Measurements from ENCODE around the gene BACH2.

BACH2 gene

DNA sequence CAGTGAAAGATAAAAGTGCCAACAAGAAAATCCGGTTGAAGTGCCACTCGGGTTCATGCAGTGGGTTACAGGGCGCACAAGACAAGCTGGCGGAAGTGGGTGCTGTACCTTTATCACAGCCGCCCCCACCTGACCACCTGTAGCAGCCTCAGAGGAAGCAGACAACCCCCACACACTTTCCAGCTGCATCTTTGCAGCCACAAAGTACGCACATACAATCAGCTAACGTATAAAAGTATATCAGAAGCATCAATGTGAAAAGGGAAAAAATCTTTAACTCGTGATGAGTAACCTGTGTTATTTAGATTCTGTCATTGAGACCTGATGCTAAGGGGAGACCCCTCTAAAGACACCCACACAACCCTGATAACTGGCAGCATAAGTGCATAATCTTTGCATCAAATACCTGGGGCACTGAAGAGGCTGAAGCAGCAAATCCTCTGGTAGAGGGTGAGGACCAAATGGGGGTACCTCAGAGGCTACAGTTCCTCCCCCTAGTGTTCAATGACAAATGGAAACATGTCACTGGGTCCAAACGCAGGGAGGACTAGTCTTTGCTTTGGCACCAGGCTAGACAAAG, 22.1 kb downstream of the BACH2 start:
- DNase-seq = peak; percentile 87 to 92

DNA sequence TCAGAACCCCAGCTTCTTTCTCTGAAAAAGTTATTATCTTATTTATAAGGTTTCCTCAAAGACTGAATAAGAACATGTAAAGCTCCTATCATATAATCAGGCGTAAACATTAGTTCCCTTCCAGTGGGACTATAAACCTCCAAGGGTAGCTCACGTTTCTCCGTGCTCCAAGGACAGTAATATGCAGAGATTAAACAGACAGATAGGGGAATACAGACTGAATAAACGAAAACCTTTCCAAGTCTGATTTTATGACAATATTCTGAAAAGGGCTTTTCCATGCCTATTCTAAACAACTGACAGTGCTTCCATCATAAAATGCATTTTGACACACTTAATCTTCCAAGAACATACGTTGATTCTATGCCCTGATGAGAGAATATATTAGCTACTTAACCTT, 22.8 kb downstream of the BACH2 start:
- DNase-seq = no peak

DNA sequence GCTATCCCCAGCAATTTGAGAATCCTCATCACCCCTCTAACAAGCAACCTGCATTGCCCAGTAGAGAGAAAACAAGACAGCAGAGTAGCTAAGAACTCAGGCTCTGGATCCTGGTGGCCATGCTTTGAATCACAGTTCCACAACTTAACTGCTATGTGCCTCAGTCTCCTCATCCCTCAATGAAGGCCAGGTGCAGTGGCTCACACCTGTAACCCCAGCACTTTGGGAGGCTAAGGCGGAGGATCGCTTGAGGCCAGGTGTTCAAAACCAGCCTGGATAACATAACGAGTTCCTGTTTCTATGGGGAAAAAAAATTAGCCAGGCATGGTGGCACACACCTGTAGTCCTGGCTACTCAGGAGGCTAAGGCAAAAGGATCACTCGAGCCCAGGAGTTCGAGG, 23.7 kb downstream of the BACH2 start:
- DNase-seq = no peak

- DNase-seq = no peak
Measured at GRCh38 chr6:90271831-90272230, 24.8 kb downstream of the BACH2 start.

GRCh38 chr6:90269334-90269733, 27.3 kb downstream of the BACH2 start:
- DNase-seq = no peak

DNA sequence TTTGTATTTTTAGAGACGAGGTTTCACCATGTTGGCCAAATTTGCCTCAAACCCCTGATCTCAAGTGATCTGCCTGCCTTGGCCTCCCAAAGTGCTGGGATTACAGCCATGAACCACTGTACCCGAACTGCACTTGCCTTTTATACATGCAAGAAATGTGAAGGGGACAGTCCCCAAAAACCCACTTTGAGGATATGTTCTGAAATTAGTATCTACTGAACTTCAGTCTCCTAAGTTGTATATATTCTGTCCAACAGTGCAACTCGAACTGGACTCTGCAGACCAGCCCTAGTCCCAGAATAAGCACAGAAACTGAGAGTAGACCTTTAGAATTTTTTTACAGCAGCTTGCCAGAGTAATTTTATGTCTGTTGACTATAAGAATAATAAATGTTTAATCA, 28.5 kb downstream of the BACH2 start:
- no peak for DNase-seq

DNA sequence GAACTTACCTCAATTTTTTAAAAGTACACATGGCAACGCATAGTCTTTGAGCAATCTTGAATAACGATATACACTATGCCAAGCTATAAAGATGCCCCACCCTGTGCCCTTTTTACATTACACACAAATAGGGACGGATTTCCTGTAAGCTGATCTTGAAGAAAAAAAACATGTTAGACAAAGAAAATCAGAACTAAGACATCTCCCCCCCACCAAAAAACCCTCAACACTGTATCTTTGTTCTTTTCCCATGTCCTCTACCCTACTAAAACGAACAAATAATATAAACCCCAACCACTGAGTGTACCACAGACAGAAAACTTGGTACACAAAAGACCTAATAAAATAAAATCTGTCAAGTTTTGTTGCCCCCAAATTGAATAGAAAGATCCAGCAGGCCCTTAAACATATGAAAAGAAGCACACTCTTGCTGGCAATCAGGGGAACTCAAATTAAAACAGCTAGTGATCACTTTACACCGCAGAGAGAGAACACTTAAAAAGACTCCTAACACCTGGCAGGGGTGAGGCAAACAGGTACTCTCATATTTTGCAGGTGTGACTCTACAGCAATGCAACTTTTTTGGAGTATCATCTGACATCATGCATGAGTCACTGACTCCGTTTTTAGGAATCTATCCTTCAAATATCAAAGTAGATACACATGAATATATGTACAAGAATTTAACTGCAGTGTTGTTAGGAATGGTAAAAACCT, 29.6 kb downstream of the BACH2 start:
- no peak for DNase-seq

GRCh38 chr6:90264561-90264960, 32.1 kb downstream of the BACH2 start:
- DNase-seq = no peak

DNA sequence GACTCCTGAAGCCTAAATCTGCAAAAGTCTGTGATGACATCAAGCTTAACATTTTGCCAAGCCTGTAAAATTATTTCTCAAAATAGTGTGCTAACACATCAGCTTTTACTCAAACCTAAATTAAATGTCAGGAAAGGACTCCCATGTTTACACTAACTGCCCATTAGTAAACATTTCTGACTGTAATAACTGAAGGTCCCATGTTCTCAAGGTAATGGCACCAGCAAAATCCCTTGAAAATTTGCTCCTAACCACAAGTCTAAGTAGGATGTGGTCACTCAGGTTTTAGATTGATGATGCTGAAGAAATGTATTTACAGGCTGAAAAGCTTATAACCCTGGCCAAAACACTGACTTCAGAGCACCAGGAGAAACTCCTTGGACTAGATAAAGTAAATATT, 33.0 kb downstream of the BACH2 start:
- DNase-seq = no peak

DNA sequence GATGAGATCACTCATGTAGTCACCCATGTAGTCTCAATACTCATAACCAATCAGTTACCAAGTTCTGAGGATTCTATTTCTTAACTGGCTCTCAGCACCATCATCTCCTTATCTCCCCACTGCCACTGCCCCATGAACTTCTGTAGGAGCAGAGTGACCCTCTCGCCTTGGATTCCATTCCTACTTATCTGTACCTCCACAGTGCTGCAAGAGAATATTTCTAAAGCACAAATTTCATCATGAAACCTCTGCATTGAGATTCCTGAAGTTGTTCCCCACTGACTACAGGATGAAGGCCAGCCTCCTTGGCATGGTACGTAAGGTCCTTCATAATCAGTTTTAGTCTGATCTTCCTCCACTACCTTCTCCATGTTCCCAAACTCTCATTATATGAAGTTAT, 34.8 kb downstream of the BACH2 start:
- no peak for DNase-seq

- DNase-seq = no peak
Measured at GRCh38 chr6:90257486-90257738, 39.2 kb downstream of the BACH2 start.

DNA sequence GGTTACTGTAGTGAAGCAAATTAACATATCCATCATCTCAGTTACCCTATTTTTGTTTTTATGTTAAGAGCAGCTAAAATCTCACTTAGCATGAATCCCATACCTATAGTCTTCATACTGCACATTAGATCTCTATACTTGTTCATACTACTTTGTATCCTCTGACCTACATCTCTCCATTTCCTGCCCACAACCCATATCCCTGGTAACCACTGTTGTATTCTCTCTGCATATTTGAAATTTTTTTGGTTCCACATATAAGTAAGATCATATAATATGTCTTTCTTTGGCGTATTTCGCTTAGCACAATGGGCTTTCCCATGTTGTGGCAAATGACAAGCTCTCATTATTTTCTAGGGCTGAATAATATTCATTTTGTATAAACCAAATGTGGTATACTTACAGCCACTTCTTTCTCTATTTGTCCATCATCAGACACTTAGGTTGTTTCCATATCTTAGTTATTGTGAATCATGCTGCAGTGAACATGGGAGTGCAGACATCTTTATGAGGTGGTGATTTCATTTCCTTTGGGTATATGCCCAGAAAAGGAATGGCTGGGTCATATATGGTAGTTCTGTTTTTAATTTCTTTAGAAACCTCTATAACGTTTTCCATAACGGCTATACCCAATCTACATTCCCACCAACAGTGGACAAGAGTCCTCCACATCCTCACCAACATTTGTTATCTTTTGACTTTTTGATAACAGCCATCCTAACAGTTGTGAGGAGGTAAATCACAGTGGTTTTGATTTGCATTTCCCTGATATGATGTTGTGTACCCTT, 39.8 kb downstream of the BACH2 start:
- DNase-seq = no peak

DNA sequence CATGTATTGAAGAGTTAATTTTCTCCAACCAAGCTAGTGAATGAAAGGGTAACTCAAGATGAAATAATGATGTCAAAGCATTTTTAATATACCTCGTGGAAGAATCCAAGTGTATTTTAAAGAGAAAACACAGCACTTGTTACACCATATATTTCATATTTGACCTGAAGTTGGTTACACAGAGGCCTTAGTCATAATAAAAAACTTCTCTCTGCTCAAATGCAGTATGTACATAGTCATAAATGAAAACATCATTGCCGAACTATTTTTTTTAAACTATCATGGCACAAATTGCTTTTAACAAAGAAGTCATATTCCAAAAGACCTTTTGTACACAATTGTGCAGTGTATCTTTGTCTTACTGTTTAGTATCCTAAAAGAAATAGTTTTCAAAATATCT, 43.0 kb downstream of the BACH2 start:
- DNase-seq = no peak

DNA sequence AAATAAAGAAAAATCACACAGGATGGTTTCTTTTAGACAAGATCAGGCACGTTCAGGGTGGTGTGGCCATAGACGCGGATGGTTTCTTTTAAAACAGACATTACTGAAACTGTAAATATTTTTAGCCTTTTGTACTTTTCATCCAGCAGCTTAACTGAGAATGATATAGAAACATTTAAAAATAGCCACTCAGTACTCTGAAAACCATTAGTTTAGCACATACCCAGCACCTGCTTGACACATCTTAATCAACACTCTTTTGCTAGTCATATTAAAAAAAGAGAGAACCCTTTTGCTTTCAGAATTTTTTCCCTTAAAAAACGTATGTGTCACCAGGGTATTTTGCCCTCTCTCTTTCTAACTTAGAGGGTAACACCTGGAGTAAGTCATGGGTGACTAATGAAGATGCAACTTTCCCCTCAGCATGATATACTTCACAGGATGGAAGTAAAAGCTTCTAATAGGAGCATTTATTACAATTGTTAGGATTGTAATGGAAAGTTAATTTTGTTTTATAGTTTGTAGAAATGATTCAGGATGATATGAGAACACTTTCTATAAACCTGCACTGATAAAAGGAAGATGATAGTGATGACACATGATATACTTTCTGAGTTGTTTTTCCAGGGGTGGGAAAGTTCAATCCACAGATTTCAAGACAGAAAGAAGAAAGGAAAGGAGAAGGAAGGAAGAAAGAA, 45.2 kb downstream of the BACH2 start:
- no peak for DNase-seq

GRCh38 chr6:90250405-90250804, 46.2 kb downstream of the BACH2 start:
- no peak for DNase-seq

- DNase-seq = peak; percentile 42 to 56
Measured at GRCh38 chr6:90249458-90249857, 47.2 kb downstream of the BACH2 start.

- DNase-seq = peak in 1 of 2 donors; percentile 55
Measured at GRCh38 chr6:90249034-90249433, 47.6 kb downstream of the BACH2 start.

- no peak for DNase-seq
Measured at GRCh38 chr6:90247262-90247661, 49.4 kb downstream of the BACH2 start.

- DNase-seq = no peak
Measured at GRCh38 chr6:90241229-90241880, 55.3 kb downstream of the BACH2 start.

GRCh38 chr6:90238496-90239266, 58.0 kb downstream of the BACH2 start:
- DNase-seq = no peak

DNA sequence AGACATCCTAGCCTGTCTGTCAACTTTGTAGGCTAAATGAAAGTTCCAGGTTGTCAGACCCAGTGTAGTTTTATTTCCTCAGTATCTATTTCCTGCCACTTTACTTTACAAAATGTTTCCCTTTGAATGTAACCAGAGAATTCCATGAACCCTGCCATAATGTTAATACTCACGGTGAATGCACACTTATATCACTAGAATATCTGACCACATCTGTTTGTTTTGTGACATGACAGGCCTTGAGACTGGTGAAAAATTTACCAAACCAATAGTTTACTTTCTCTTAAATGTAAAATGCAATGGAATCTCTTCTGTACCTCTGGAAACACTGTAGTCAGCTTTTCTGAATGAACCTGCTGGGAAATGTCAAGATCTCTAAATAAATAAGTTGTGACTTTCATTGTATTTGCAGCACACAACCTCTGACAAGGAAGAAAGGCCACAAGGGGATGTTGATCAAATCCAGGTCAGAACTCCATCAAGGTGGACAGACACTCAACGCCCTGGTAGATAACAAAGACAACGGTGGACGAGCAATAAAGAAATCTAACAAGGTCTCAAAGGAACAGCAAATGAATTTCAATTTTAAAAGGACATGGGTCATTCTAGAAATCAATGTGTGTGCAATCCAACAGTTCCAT, 59.2 kb downstream of the BACH2 start:
- DNase-seq = no peak

- DNase-seq = peak; percentile 70 to 74
Measured at GRCh38 chr6:90233994-90234393, 62.6 kb downstream of the BACH2 start.
